Activated T-helper 1 cell treated with anti-CD3 and anti-CD28 coated beads, Interleukin-2, amount 50 U/mL, for 16 hours (primary cell): Measurements from ENCODE around the gene P2RY2.

ENCODE experiments used
- DNase-seq, 2 donors: peaks; one replicate each; pipeline ENCODE4 v3.0.0-alpha.2; 2020; ENCODE audit warnings: low read depth in 1 of 2, low spot score in 1 of 2

The P2RY2 gene

GRCh38 chr11:73281796-73282660 is 63.9 kb downstream of the P2RY2 start:
- no peak for DNase-seq

GRCh38 chr11:73283276-73284000 is 65.4 kb downstream of the P2RY2 start:
- DNase-seq = no peak

- DNase-seq = no peak
These were observed 66.0 kb downstream of the P2RY2 start for GRCh38 chr11:73284106-73284505.

GRCh38 chr11:73285721-73286120 is 67.6 kb downstream of the P2RY2 start:
- no peak for DNase-seq
